GM21528 (cell line): ENCODE results near the gene TMEM52.

ENCODE experiments used
- ATAC-seq: cut with Tn5 transposase; IDR thresholded peaks from one replicate; pipeline ENCODE4 v1.9.1; 2021; ENCODE audit warnings: mild to moderate bottlenecking, moderate library complexity; ENCODE audit not compliant: unreplicated experiment, low FRiP score

TMEM52 gene

GRCh38 chr1:1876335-1876930 lies 42.6 kb downstream of the TMEM52 start:
- ATAC-seq: no peak

GRCh38 chr1:1875932-1876331 lies 43.1 kb downstream of the TMEM52 start:
- ATAC-seq: no peak

GRCh38 chr1:1874901-1875300 lies 44.2 kb downstream of the TMEM52 start:
- ATAC-seq: no peak

- no peak for ATAC-seq
These were observed 45.9 kb downstream of the TMEM52 start for GRCh38 chr1:1873186-1873585.

GRCh38 chr1:1872329-1872994 lies 46.6 kb downstream of the TMEM52 start:
- ATAC-seq: no peak

- ATAC-seq: no peak
These were observed 49.6 kb downstream of the TMEM52 start for GRCh38 chr1:1869469-1869868.
